Esophagus (tissue), 2 donors: ENCODE measurements around the gene GINS1. TPM values are rescaled to one million over a fixed set of nuclear protein-coding genes. Genes with fewer than 3 reads are reported as not detected.

ENCODE experiments used
- H3K27ac ChIP-seq, 2 donors: one replicate each; pipeline ENCODE4 v1.5.1; 2013; ENCODE audit warnings: low read depth in 2 of 2, mild to moderate bottlenecking in 2 of 2, inconsistent platforms in 1 of 2, low read length in 1 of 2, moderate library complexity in 1 of 2
- H3K27me3 ChIP-seq, 2 donors: one replicate each; pipeline ENCODE4 v1.6.1; 2013; ENCODE audit warnings: low read length in 2 of 2, control low read depth in 1 of 2, mild to moderate bottlenecking in 1 of 2; ENCODE audit not compliant: insufficient read depth in 2 of 2, control insufficient read depth in 1 of 2
- H3K36me3 ChIP-seq, 2 donors: one replicate each; pipeline ENCODE4 v1.6.1; 2013; ENCODE audit warnings: low read length in 1 of 2; ENCODE audit not compliant: control insufficient read depth in 2 of 2, insufficient read depth in 2 of 2
- H3K4me1 ChIP-seq, 2 donors: one replicate each; pipeline ENCODE4 v1.6.1; 2013; ENCODE audit warnings: low read length in 1 of 2; ENCODE audit not compliant: control insufficient read depth in 2 of 2, insufficient read depth in 2 of 2
- H3K4me3 ChIP-seq, 2 donors: one replicate each; pipeline ENCODE4 v1.5.1; 2013; ENCODE audit warnings: low read length in 2 of 2, mild to moderate bottlenecking in 2 of 2, low read depth in 1 of 2, moderate library complexity in 1 of 2
- H3K9me3 ChIP-seq, 2 donors: one replicate each; pipeline ENCODE4 v1.6.1; 2013; ENCODE audit warnings: mild to moderate bottlenecking in 2 of 2, low read depth in 1 of 2, low read length in 1 of 2, moderate library complexity in 1 of 2; ENCODE audit not compliant: control insufficient read depth in 2 of 2, insufficient read depth in 1 of 2
- WGBS, 2 donors: extraction: QIAGEN DNeasy Blood & Tissue Kit; methylation state at CpG; one replicate each; pipeline ENCODE4 v1.1.7; 2013; 5-methylcytosine and 5-hydroxymethylcytosine counted together
- polyA plus RNA-seq, 2 donors: library from polyadenylated mRNA; stranded (reverse); fragments of 200-250 nt; gene quantifications; one replicate each; pipeline ENCODE4 v1.2.3, GENCODE V29; 2013
- donor health status: healthy with polysubstance abuse.
- donor health status: Bipolar disorder and iron deficiency.

The GINS1 gene
- polyA plus RNA-seq, 2 donors, result 4.1 to 5.9 TPM

GRCh38 chr20:25496165-25496967 lies 88.9 kb downstream of the GINS1 start:
- Histone ChIP-seq H3K27ac (no peak overlapping the region), H3K4me3 (no peak overlapping the region), H3K9me3 (no peaks in the 10 kb centered on the region), H3K27me3 (no peaks in the 10 kb centered on the region), H3K4me1 (no peaks in the 10 kb centered on the region), H3K36me3 (peaks cover 0 to 5% of the 10 kb centered on the region in 2 donors)
- WGBS, 2 donors, result 86 to 89% methylated on average over 14 of the region's 14 CpGs

GRCh38 chr20:25496968-25497401 lies 89.5 kb downstream of the GINS1 start:
- Histone ChIP-seq H3K36me3 (peaks cover 0 to 5% of the 10 kb centered on the region in 2 donors), H3K4me3 (no peak overlapping the region), H3K4me1 (no peaks in the 10 kb centered on the region), H3K27me3 (no peaks in the 10 kb centered on the region), H3K9me3 (no peaks in the 10 kb centered on the region), H3K27ac (no peak overlapping the region)
- 59 to 66% methylated on average over 9 of the region's 9 CpGs for WGBS, 2 donors

GRCh38 chr20:25497586-25498279 lies 90.3 kb downstream of the GINS1 start:
- 84 to 87% methylated on average over 22 of the region's 22 CpGs for WGBS, 2 donors
- no peaks in the 10 kb centered on the region for H3K27me3 ChIP-seq
- H3K27ac ChIP-seq, result no peak overlapping the region
- H3K9me3 ChIP-seq, result no peaks in the 10 kb centered on the region
- peaks cover 0 to 5% of the 10 kb centered on the region in 2 donors for H3K36me3 ChIP-seq
- no peak overlapping the region for H3K4me3 ChIP-seq
- no peaks in the 10 kb centered on the region for H3K4me1 ChIP-seq

Other genes with a start within 250 kb of the GINS1 start
- 10 to 100 TPM; 26.4 to 38.5 TPM for gene ENTPD6, start 212.0 kb upstream of the GINS1 start, polyA plus RNA-seq
- gene PYGB, start 159.6 kb upstream of the GINS1 start, polyA plus RNA-seq, result 10 to 100 TPM; 38.0 to 59.7 TPM
- 10 to 100 TPM; 36.9 to 42.3 TPM for gene ABHD12, start 16.8 kb upstream of the GINS1 start, polyA plus RNA-seq
- 1 to 10 TPM; 5.5 to 9.9 TPM for gene NINL, start 177.9 kb downstream of the GINS1 start, polyA plus RNA-seq
- 1 to 10 TPM; 1.3 to 2.1 TPM for gene NANP, start 216.3 kb downstream of the GINS1 start, polyA plus RNA-seq